Sigmoid colon (tissue), 4 donors: ENCODE data around the gene FAM184B.

Experiments
- CTCF ChIP-seq, 4 experiments: fragments of 450-650 bp in 3 of 4; fragments of 200-600 bp in 1 of 4; IDR thresholded peaks; one replicate each; pipeline ENCODE4 v1.5.1; 2016 to 2019; ENCODE audit warnings: antibody characterized with exemption in 4 of 4, mild to moderate bottlenecking in 3 of 4, moderate library complexity in 2 of 4
- EP300 ChIP-seq, 4 donors: sonication (generic); formaldehyde crosslinking; IDR thresholded peaks; one replicate each; pipeline ENCODE4 v1.6.1; 2017; ENCODE audit warnings: antibody characterized with exemption in 4 of 4
- POLR2A ChIP-seq, 2 donors: fragments of 450-650 bp; IDR thresholded peaks; one replicate each; pipeline ENCODE4 v1.6.1; 2016; ENCODE audit warnings: antibody characterized with exemption in 2 of 2, mild to moderate bottlenecking in 2 of 2, moderate library complexity in 2 of 2
- POLR2AphosphoS5 ChIP-seq, 4 donors: sonication (generic); formaldehyde crosslinking; IDR thresholded peaks; one replicate each; pipeline ENCODE4 v1.6.1; 2017; ENCODE audit warnings: antibody characterized with exemption in 4 of 4

DNA sequence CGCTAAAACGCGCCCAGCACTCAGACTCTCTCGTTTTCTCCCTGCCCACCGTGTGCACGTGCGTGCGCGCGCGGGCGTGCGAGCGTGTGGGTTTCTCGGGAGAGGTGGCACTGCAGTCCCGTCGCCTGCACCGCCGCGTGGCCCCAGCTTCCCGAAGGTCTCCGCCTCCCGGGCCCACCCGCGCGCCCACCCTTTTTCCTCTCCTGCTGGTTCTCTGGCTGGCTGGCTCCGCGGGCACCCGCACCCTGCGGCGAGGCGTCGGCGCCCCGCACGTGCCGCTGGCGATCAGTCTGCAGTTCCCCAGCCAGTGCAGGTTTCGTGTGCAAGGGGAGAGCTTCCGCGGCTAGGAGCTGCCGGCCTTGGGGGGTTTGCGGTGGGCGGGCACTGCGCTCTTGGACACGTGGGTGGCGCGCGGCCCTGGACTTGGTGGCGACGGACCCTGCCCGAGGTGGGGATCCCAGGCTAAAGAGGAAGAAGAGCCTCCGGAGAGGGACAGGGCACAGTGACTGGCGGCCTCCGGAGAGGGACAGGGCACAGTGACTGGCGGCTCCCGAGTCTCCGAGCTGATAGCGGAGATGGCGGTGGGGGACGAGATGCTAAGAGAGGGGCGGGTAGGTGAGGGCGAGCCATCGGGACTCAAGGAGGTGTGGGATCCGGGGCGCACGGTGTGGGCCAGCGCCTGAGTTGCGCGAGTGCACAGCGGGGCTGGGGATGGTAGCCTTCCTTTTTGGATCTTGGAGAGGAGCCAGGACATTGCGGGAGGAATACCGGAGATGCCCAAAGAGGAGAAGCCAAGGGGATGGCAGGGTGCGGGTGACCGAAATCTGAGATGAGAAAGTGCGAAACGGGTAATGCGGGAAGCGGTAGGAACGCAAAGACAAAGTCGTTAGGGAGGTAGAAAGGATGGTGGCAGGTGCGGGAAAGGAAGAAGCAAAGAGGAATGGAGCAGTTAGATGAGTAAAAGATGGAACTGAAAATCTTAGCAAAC lies at the start of gene FAM184B:
- TF ChIP-seq EP300 (IDR thresholded peaks at IDR 0.05): no peak
- no peak for TF ChIP-seq CTCF (IDR thresholded peaks at IDR 0.05)
- TF ChIP-seq POLR2AphosphoS5 (IDR thresholded peaks at IDR 0.05): no peak
- no peak for TF ChIP-seq POLR2A (IDR thresholded peaks at IDR 0.05)
